Anterior cingulate cortex (tissue), 58 donors: ENCODE results near the gene GADD45G.
A peak's percentile ranks its signal among the peaks of the same experiment; 100 is the strongest.

Experiments used
- DNase-seq, 58 donors: peaks; one replicate each; lab custom pipeline; 2025; lab: John Stamatoyannopoulos, UW

GADD45G gene

DNA sequence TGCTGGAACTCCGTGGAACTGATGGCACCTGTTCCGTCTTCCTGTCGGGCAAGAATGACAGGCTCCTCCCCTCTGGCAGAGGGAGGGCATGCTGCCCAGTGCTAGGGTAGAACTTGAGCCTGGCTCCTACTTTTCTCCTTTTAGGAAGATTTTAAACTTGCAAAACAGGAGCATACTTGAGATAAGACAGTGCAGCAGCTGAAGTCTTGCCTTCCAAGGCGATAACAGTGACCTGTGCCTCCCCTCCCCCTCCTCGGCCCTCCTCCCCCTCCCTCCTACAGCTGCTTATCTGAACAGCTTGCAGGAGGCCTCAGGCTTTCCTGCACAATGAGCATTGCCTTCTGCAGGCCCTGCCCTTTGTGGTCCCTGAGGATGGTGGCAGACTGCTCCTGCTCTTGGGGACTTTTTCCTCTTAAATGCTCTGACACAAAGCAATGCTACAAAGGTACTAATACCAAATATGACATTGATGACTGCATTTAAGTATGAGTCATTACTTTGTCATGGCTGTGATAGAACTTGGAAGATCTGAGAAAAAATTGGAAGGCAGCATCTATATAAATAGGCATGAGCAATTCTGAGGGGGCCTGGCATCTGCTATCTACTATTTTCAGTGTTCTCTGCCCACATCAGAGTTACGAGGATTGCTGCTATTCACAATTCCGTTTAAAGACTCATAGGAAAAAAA is 2.0 kb downstream of the GADD45G start:
- peak in 19 of 58 donors; percentile 7 to 74 (median 38) for DNase-seq

DNA sequence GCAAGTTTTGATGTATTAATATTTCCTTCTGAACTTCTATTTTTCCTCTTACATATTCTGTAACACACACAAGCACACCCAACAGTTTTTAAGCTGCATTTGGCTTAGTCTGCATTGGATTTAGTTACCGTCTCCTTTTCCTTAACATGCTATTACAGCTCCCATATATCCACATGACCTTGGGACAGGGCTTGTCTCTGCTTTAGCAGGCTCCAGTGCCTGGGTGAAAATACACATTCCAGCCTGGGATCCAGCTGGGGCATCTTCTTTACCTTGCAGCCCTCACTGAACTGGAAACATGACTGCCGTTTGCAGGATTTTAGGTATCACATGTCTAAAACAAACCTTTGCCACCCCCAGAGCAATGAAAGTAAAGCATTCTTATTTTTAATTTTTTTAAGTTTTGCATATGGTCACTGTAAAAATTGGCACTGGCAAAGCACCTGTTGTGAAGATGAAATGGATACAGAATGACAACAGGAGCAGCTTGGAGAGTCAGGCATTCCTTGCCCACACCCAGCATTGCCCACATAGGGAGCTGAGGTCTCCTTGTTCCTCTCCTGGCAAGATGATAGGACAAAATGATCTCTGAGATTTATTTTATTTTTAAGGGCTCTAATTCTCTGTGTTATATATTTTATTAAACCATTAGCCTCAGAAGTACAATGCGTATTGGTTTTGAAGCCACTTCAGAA is 4.0 kb downstream of the GADD45G start:
- no peak for DNase-seq

DNA sequence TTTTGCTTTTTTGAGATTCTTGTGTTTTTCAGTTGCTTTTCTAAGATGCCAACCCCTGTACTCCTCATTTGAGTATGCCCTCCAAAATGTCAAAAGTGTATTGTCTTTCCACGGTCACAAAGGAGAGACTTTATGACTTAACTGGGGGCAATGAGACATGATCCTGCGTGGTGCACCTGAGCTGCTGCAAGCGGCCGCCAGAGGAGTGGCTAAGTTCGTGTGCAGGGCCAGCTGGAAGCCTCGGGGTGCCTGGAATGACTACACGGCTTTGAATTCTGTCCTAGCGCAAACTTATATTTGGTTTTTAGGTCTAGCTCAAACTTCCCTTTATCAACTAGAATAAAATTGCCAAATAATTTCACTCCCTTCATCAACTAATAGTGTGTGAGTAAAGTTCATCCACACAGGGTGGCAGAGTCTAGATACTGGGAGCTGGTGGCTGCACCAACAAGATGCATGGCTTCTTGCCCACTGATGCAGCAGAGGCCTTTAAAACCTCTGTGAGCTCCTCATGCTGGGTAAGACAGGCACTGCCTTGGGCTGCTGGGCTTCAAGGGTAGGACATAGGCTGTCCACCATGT is 4.7 kb downstream of the GADD45G start:
- no peak for DNase-seq

DNA sequence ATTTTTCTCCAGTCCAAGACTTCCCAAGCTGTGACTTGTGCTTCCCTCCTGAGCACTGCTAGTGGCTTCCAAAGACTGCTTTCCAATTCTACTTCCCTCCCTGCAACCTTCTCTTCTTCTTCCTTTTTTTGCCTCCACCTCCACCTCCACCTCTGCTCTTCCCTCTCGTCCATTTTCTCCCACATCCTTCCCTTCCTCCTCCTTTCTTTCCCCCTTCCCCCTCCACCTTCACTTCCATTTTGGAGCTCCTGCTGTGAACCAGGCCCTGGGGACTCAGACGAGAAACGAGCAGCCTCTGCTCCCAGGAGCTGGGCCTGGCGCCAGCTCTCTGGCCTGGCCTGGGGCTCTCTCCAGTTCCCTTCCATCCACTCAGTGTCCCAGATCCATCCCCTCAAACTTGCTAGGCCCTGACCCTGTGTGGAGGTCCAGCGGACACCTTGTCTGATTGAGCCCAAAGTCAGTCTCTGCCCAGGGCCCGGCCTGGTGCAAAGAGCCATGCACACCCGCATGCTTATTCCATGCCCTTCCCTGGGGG is 5.6 kb downstream of the GADD45G start:
- no peak for DNase-seq

DNA sequence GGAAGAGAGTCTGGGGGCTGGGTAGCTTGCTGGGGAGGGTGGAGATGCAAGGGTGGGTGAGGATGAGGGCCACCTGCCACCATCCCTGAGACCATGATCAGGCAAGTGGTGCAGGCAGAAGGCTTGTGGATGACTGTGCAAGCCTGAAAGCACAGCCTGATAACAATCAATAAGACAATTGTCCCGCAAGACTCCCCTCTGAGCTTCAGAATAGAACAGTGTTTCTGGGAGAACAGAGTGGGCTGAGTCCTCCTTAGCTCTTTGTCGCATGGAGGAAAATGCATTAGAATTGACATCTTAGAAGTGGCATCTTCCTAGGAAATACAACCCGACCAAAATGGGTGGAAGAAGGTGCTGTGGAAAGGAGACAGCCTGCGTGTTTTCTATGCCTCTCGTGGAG is 6.6 kb downstream of the GADD45G start:
- no peak for DNase-seq

DNA sequence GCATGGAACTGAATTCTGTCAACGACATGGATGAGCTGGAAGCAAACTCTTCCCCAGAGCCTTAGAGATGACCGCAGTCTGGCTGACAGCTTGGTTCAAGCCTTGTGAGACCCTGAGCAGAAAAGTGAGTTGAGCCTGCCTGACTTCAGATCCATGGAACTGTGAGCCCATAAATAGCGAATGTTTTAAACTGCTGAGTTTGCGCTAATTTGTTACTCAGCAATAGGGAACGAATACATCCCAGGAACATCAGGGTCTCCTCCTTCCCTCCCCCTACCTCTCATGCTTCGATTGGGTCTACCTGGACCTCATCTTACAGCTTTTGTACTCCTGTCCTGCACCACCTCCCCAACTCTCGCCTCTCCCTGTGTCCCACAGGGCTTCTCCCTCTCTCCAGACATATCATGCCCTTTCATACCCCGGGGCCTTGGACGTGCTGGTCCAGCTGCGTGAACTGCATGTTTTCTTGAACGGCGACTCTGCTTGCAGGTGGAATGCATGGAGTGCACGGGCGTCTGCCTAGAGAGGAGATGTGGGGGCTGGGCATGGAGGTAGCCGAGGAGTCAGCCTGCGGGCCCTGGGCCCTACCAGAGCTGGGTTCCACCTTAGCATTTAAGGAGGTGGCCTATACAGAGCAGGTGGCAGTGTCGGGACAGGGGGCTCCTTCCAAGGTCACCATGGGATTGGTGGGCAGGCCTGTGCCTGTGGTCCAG is 7.9 kb downstream of the GADD45G start:
- DNase-seq = no peak

DNA sequence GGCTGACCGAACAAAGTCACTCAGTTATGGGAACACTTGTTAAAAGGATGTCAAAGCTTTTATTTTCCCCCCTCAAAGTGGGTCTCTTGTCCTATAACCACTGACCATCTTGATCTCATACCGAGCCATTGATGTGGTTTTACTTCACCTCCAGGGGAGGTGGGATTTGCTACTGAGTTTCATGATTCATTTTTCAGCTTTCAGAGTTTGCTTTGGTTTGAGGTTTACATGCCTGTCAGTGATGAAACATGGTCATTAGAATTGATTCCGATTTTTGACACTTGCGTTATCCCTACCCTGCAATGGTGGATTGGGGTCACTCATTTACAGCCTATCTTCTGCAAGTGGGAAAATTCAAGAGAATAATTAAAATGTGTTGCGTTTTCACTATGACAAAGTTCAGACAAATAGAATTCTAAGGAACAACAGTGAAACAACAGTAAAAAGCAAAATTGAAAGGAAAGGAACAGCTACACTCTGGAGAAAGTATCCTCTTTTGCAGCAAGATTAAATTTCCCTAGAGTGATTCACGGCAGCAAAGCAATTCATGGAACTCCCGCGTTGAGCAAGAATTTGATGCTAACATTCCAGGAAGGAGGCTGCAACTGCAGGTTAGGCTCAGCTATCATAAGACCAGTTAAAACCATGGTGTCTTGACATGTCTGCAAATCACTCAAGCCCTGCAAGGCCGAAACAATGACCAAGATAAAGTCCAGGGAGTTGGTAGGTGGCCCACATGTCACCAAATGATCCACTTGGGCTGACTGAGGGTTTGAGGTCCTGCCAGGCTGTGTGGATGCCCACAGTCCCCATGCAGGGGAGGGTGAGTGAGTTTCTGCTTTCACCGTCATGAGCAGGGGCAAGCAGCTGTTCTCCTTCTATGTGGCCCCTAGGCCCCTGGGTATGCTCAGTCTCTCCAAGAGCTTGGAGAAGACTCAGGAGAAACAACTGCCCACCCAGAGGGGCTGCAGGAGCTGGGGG is 9.4 kb downstream of the GADD45G start:
- DNase-seq = no peak

DNA sequence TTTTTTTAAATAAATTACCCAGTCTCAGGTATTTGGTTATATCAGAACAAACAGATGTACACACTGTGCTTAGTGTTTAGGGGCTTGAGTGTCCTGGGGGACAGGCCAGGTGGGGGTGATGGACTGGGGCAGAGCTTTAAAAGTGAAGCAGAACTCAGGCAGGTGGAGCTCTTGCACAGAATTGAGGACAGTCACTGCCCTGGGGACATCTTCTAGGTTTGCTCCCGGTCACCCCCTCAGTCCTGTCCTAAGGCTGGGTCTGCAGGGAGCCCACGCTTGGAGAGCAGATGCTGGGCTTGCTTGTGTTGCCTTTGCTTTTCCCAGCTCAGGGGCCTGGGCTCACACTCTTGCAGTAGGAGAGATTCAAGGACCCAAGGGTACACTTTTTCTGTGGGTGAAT is 10.8 kb downstream of the GADD45G start:
- DNase-seq = no peak

DNA sequence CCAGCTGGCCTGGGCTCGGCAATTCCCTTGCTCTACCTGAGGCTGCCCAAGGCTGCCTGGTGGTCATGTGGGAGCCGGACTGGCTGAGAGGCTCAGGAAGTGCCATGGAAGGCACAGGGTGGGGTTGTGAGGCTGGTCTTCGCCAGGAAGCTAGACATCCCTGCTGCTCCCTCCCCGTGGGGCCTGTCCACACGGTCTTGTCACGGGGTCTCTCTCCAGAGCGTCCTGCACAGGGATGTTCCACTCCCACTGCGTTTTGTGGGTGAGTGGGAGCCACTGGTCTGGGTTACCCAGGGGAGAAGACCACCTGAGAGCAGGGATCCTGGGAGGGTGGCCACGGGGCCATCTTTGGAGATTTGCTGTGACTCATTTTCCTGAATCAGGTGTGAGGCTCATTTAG is 11.6 kb downstream of the GADD45G start:
- DNase-seq = no peak

DNA sequence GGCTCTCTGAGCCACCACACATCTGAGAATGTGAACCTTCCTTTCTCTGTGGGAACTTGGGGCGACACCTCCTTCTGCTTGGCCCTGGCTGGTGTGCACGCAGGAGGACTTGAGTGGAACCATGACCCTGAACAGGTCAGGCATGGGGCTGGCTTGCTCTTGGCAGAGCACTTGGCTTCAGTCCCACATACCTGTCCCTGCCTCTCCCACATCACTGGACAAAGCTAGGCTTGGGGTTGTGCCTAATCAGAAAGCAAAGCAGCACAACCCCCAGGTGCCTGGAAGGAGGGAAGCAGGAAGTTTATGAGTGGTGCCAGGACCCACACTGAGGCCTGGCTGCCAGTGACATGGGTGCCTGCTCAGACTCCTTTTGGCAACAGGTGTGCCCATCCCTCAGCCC is 13.2 kb downstream of the GADD45G start:
- no peak for DNase-seq

DNA sequence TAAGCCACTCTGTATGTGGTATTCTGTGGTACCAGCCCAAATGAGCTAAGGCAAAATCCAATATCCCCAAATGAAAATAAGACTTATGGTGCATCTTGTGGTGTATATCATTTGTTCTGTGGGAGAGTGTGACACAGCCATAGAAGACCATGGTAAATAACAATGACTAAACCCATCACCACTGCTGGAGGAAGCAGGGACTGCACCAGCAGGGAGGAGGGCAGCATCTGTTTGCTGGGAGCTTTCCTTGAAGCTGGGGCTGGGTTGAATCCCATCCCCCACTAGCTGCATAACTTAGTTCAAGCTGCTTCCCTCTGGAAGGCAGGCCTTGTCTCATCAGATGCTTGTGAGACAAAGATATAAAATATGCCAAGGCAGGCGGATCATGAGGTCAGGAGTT is 14.2 kb downstream of the GADD45G start:
- DNase-seq = no peak

DNA sequence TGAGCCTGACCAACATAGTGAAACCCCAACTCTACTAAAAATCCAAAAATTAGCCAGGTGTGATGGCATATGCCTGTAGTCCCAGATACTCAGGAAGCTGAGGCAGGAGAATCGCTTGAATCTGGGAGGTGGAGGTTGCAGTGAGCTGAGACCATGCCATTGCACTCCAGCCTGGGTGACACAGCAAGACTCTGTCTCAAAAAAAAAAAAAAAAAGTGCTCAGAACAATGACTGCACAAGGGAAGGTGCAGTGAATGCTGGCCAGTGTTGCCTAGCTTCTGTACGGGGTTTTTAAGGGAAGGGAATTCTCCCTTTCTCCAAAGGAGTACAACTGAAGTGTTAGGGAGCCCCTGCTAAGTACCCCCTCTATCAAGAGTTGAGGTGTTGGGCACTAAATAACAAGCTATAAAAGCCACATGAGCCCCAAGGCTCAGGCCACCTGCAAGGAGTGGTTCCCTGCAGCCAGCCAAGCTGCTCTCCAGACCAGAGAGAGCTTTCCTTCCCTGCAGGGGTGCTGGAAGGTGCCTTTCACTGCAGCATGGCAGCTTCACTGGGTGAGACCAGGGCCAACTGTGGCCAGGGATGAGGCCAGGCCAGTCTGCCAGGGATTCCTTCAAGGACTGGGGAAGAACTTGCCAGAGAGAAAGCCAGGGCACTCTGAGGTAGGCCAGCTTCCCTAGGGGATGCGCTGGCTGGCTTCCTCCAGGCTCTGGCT is 14.8 kb downstream of the GADD45G start:
- peak in 1 of 58 donors; percentile 6 for DNase-seq

DNA sequence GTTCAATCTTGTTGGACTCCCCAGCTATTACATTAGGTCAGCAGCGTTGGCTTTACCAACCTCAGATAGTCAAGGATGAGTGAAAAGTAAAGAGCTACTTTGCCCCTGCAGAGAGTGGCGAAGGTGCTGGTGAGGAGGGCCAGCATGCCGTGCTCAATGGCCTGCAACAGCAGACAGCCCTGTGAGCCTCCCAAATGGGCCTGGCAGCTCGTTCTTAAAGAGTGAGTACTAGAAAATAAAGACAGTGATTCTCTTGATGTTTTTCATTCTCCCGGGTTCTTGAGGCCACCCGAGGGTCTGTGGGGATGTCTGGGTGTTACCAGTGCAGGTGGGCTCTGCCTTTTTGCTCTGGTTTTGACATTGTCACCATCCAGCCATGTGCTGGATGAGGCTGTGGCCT is 16.2 kb downstream of the GADD45G start:
- DNase-seq = no peak

DNA sequence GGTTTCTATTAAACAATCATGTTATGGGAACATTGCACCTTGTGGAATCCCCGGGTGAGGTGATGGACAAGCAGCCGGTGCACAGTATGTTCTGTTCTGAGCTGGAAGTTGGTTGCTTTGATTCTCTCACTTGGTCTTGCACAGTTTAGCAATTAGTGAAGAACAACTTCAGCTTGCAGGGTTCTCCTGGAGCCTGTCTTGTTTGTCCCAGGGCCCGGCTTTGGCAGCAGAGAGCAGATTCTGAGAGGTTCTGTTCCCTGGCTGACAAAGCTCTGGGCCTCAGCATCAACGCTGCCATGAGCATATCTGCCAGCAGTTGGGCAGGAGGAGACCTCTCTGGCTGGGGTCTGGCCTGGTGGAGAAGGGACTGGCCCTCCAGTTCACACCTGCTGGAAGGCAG is 16.9 kb downstream of the GADD45G start:
- peak in 33 of 58 donors; percentile 5 to 81 (median 29) for DNase-seq

DNA sequence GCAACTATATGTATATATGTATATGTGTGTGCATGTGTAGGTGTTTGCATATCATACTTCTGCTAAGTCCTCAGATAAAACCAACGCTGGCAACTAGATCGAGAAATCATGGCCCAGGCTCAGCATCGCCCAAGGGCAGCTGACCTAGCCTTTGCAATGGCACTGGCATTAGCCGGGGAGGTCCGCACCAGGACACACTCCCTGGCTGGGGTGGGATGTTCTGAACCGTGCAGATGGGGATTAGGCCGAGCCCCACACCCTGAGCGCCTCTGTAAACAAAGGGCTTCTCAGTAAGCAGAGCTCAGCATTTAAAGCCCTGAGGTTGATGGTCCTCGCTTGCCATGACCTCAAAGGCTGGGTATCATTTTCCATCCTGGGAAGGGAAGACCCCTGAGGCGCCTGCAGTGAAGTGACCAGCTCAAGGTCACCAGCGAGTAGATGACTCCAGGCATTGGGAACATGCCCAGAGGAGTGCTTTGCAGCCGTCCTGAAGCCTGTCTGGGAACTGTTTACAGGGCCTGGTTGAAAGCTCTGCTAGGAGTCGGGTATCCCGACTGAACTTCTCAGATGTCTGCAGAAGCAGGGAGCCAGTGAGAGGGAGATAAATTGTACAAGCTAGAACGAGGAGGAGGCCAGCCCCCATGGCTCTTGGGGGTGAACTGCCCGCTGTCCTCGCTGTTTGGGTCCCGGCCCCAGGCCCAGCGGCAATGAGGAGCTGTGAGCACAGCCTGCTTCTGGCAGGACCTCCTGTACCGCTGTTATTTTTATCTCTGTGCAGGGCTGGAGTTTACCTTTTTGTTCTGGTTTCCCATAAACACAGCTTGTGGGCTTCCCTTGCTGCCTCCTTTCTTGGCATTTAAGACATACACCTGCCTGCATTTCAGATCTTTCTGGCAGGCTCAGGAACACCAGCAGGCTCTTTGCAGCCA is 18.4 kb downstream of the GADD45G start:
- peak in 3 of 58 donors; percentile 11 to 64 (median 32) for DNase-seq

DNA sequence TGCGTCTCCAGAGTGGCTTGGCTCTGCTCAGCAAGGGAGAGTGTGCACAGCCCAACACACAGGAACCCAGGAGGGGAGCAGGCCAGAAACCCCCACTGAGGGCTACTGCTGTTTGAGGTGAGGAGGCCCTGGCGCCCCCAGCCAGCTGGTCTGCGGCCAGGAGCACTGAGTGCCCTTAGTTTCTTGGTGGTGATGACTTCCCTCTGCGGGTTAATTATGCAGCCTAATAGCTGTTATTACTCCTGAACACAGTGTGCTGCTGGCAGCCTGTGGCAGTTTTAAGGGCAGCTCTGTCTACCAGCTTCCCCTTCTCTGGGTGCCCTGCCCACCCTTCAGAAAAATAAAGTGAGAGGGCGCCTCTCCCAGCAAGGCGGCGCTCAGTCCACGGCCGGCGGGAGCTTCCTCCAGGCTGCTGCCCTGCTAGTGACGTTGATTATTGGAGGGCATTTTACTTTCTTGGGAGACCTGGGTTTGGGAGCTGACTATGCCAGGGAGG is 19.2 kb downstream of the GADD45G start:
- DNase-seq = peak in 43 of 58 donors; percentile 8 to 82 (median 40)
